Ovary (tissue), 9 donors: Measurements from ENCODE around the gene ATXN1. TPM values are rescaled to one million over a fixed set of nuclear protein-coding genes. Genes with fewer than 3 reads are reported as not detected.

ENCODE experiments used
- DNase-seq, 5 donors: peaks; one replicate each; pipeline ENCODE4 v3.0.0-alpha.2; 2019 to 2020
- H3K27ac ChIP-seq, 2 donors: fragments of 200-600 bp; one replicate each; pipeline versions ENCODE4 v1.5.1 to v1.8.0; 2019 to 2022
- H3K27me3 ChIP-seq: fragments of 200-600 bp; one replicate; pipeline ENCODE4 v1.8.0; 2022
- H3K36me3 ChIP-seq: fragments of 200-600 bp; sonication (generic); one replicate; pipeline ENCODE4 v1.5.1; 2019
- H3K4me1 ChIP-seq: one replicate; pipeline ENCODE4 v1.8.1; 2013; ENCODE audit warnings: mild to moderate bottlenecking, moderate library complexity; ENCODE audit not compliant: insufficient read depth
- H3K4me3 ChIP-seq: fragments of 200-600 bp; sonication (generic); one replicate; pipeline ENCODE4 v1.5.1; 2017
- H3K9me3 ChIP-seq, 2 donors: fragments of 200-600 bp in 1 of 2; sonication (generic) in 1 of 2; one replicate each; pipeline versions ENCODE4 v1.5.1 to v1.8.1; 2013 to 2019; ENCODE audit warnings: mild to moderate bottlenecking in 1 of 2, moderate library complexity in 1 of 2
- EP300 ChIP-seq: sonication (generic); formaldehyde crosslinking; IDR thresholded peaks from one replicate; pipeline ENCODE4 v1.6.1; 2017; ENCODE audit warnings: antibody characterized with exemption
- POLR2A ChIP-seq: fragments of 450-650 bp; IDR thresholded peaks from one replicate; pipeline ENCODE4 v1.6.1; 2017; ENCODE audit warnings: antibody characterized with exemption, mild to moderate bottlenecking, moderate library complexity
- WGBS, 3 donors: extraction: QIAGEN DNeasy Blood & Tissue Kit in 1 of 3; methylation state at CpG; one replicate each; pipeline versions ENCODE4 v1.1.5 to v1.1.7; 2013 to 2017; 5-methylcytosine and 5-hydroxymethylcytosine counted together
- intact Hi-C, 4 donors: fragments of 100-400 bp; cut with DNase I; formaldehyde crosslinking; loops; one replicate each; pipeline versions ENCODE4 v1.11.0 to v1.15.1; 2022 to 2023
- polyA plus RNA-seq, 2 donors: library from polyadenylated mRNA; stranded (reverse); fragments of 200-250 nt in 1 of 2; fragments of 350-450 nt in 1 of 2; fragmentation: Illumina TruSeq in 1 of 2; extraction: RNeasy Lipid Tissue Mini Kit (QIAGEN cat#74804) in 1 of 2; gene quantifications; one replicate each; pipeline ENCODE4 v1.2.3, GENCODE V29; 2013 to 2014
- total RNA-seq, 7 donors: library from RNA; depleted of rRNA in 2 of 7; stranded (reverse); fragments of >200 nt in 2 of 7; fragmentation: NEBNext Ultra II Directional in 3 of 7; extraction: Animal tissue kit (Norgen Biotek cat#: 25700) in 3 of 7; gene quantifications; one replicate each; pipeline versions ENCODE4 v1.1.0 to v1.2.4, GENCODE V29; 2016 to 2023
- TF ChIP-seq, protein P1 (sequence below), 3 donors: fragments of 450-650 bp in 2 of 3; fragments of 200-600 bp in 1 of 3; IDR thresholded peaks; one replicate each; pipeline versions ENCODE4 v1.5.1 to v1.8.0; 2016 to 2022; ENCODE audit warnings: antibody characterized with exemption in 3 of 3, mild to moderate bottlenecking in 1 of 3
- donor health status: DM: no; HTN: no; CAD: no; lungs with moderate emphysema.
- donor health status: DM: no; HTN: no; CAD: no.
- donor health status: Bipolar disorder and iron deficiency.
- donor health status: DM: yes; HTN: yes; CAD: no.
- donor health status: DM: no; HTN: no; CAD: no.
- donor health status: DM: yes; HTN: yes; CAD: no.

Gene ATXN1
- total and polyA plus RNA-seq, 9 donors = 7.3 to 38.2 (median 30.4) TPM

- Histone ChIP-seq H3K27me3 (no peaks in the 10 kb centered on the region), H3K4me3 (no peak overlapping the region), H3K36me3 (no peaks in the 10 kb centered on the region), H3K4me1 (peaks cover 6% of the 10 kb centered on the region), H3K9me3 (no peaks in the 10 kb centered on the region), H3K27ac (no peak overlapping the region)
- DNase-seq = no peak
- WGBS, 3 donors = 82 to 89% (median 82%) methylated on average over 11 of the region's 11 CpGs
- TF ChIP-seq, protein P1, sequence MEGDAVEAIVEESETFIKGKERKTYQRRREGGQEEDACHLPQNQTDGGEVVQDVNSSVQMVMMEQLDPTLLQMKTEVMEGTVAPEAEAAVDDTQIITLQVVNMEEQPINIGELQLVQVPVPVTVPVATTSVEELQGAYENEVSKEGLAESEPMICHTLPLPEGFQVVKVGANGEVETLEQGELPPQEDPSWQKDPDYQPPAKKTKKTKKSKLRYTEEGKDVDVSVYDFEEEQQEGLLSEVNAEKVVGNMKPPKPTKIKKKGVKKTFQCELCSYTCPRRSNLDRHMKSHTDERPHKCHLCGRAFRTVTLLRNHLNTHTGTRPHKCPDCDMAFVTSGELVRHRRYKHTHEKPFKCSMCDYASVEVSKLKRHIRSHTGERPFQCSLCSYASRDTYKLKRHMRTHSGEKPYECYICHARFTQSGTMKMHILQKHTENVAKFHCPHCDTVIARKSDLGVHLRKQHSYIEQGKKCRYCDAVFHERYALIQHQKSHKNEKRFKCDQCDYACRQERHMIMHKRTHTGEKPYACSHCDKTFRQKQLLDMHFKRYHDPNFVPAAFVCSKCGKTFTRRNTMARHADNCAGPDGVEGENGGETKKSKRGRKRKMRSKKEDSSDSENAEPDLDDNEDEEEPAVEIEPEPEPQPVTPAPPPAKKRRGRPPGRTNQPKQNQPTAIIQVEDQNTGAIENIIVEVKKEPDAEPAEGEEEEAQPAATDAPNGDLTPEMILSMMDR (IDR thresholded peaks at IDR 0.05) = no peak
- no peak for TF ChIP-seq EP300
- TF ChIP-seq POLR2A = no peak
- intact Hi-C loops = loop anchor here in 1 of 4 donors (10.0 kb wide), 1 partner anchor 1537 kb away; no protein-coding TSS in a partner anchor
Observed at GRCh38 chr6:16591396-16592222, 169.7 kb downstream of the ATXN1 start.

GRCh38 chr6:16585805-16586204 is 175.5 kb downstream of the ATXN1 start:
- no peak overlapping the region for H3K27ac ChIP-seq
- no peak for DNase-seq
- TF ChIP-seq EP300 (no peak), POLR2A (no peak)
- TF ChIP-seq, protein P1 (IDR thresholded peaks at IDR 0.05) = no peak
- no peak overlapping the region for H3K4me3 ChIP-seq
- no peaks in the 10 kb centered on the region for H3K36me3 ChIP-seq
- no peaks in the 10 kb centered on the region for H3K9me3 ChIP-seq
- intact Hi-C loops = no loop called here
- 90 to 94% (median 90%) methylated on average over 6 of the region's 6 CpGs for WGBS, 3 donors
- H3K4me1 ChIP-seq = peaks cover 6% of the 10 kb centered on the region
- no peaks in the 10 kb centered on the region for H3K27me3 ChIP-seq

GRCh38 chr6:16583144-16583762 is 178.0 kb downstream of the ATXN1 start:
- no peaks in the 10 kb centered on the region for H3K27me3 ChIP-seq
- no peaks in the 10 kb centered on the region for H3K9me3 ChIP-seq
- peak overlapping the region in 1 of 2 donors; percentile 23 for H3K27ac ChIP-seq
- intact Hi-C loops = no loop called here
- peaks cover 5% of the 10 kb centered on the region for H3K4me1 ChIP-seq
- 55 to 64% (median 59%) methylated on average over 12 of the region's 12 CpGs for WGBS, 3 donors
- TF ChIP-seq POLR2A (no peak), EP300 (no peak)
- TF ChIP-seq, protein P1 (IDR thresholded peaks at IDR 0.05) = no peak
- DNase-seq = no peak
- no peaks in the 10 kb centered on the region for H3K36me3 ChIP-seq
- H3K4me3 ChIP-seq = peak overlapping the region; percentile 14

DNA sequence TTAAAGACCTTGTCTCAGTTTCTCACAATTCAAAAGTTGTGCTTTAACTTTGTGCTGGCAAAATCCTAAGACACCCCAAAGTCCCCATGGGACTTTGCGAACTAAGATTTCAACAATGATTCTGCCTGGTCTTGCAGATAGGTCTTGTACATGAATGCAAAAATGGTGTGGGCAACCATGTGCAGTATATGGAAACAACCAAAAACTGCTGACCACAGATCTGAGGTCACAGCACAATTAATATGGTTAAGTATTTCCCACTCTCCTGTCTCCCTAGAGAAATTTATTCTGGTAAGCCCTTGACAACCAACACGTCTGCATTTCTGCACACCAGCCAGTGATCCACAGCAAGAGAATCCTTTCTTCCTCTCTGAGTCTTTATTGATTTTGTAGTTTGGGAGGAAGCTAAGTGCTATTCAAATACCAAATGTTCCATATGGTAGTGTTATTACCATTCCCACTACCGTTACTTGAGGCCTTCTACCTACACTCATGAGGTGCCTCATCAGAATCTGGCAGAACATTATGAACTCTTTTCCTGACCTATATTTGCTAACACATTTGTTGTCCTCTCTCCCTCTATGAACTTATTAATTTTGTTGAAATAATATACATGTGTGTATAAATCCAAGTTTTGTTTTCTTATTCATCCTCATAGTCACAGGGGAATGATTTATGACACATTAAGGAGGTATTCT is 178.7 kb downstream of the ATXN1 start:
- Histone ChIP-seq H3K27me3 (no peaks in the 10 kb centered on the region), H3K27ac (peak overlapping the region in 1 of 2 donors; percentile 23), H3K4me1 (no peaks in the 10 kb centered on the region), H3K36me3 (no peaks in the 10 kb centered on the region), H3K9me3 (no peaks in the 10 kb centered on the region), H3K4me3 (no peak overlapping the region)
- intact Hi-C loops = no loop called here
- WGBS, 3 donors = 78 to 93% (median 85%) methylated on average over 3 of the region's 3 CpGs
- TF ChIP-seq, protein P1 (IDR thresholded peaks at IDR 0.05) = no peak
- TF ChIP-seq EP300 (no peak), POLR2A (no peak)
- DNase-seq = no peak
